Activated CD8-positive, alpha-beta memory T cell treated with anti-CD3 and anti-CD28 coated beads, Interleukin-2, amount 10 ng/mL, durations not matched to agents 7 days and 5 days (primary cell): ENCODE measurements around the gene HSPH1. TPM values are rescaled to one million over a fixed set of nuclear protein-coding genes. Genes with fewer than 3 reads are reported as not detected.
"Not testable (repeated sequence)": the region's sequence is repeated elsewhere in the genome, so short reads cannot be mapped to it uniquely, and the experiment has no call there.

Experiments used
- ATAC-seq: fragments of 150-1000 bp; cut with Tn5 transposase; one replicate; pipeline ENCODE4 v1.10.0; 2021; ENCODE audit warnings: moderate library complexity
- CTCF ChIA-PET: fragments of 350-600 bp; sonication (Branson Sonifier 250); formaldehyde crosslinking; loops from one replicate; lab custom pipeline; 2021; ENCODE audit warnings: antibody characterized with exemption; lab: Charles Lee
- DNase-seq: peaks from one replicate; pipeline ENCODE4 v3.0.0-alpha.2; 2020
- H3K27ac Mint-ChIP-seq: one replicate; pipeline ENCODE4 v1.8.0; 2021; ENCODE audit warnings: mild to moderate bottlenecking, mixed read lengths
- H3K27me3 Mint-ChIP-seq: one replicate; pipeline ENCODE4 v1.8.0; 2021; ENCODE audit warnings: mixed read lengths
- H3K36me3 Mint-ChIP-seq: one replicate; pipeline ENCODE4 v1.8.0; 2021; ENCODE audit warnings: mild to moderate bottlenecking, mixed read lengths
- H3K4me1 Mint-ChIP-seq: one replicate; pipeline ENCODE4 v1.8.0; 2021; ENCODE audit warnings: mixed read lengths
- H3K4me3 Mint-ChIP-seq: one replicate; pipeline ENCODE4 v1.8.0; 2021; ENCODE audit warnings: mild to moderate bottlenecking, moderate library complexity, mixed read lengths
- H3K9me3 Mint-ChIP-seq: one replicate; pipeline ENCODE4 v1.8.0; 2022; ENCODE audit warnings: low read depth, mixed read lengths
- total RNA-seq, 2 experiments: library from RNA; stranded (reverse); gene quantifications; one replicate each; pipeline ENCODE4 v1.2.3, GENCODE V29; 2021

The HSPH1 gene
- total RNA-seq, 2 experiments from 2014 or later = 141 to 202 TPM

- no peak overlapping the region for H3K4me3 Mint-ChIP-seq
- DNase-seq = no peak
- H3K4me1 Mint-ChIP-seq = peaks cover 11% of the 10 kb centered on the region
- H3K27ac Mint-ChIP-seq = no peak overlapping the region
- H3K9me3 Mint-ChIP-seq = no peaks in the 10 kb centered on the region
- no peak for ATAC-seq
- H3K36me3 Mint-ChIP-seq = no peaks in the 10 kb centered on the region
- peaks cover 73% of the 10 kb centered on the region for H3K27me3 Mint-ChIP-seq
- CTCF ChIA-PET = no interaction called here
Observed at GRCh38 chr13:31115616-31116015, 46.1 kb downstream of the HSPH1 start.

- no peak for DNase-seq
- peaks cover 65% of the 10 kb centered on the region for H3K27me3 Mint-ChIP-seq
Observed at GRCh38 chr13:31114641-31115040, 47.1 kb downstream of the HSPH1 start.

GRCh38 chr13:31111136-31111535 lies 50.6 kb downstream of the HSPH1 start:
- no peak for DNase-seq
- Mint-ChIP-seq H3K27me3 (peaks cover 33% of the 10 kb centered on the region), H3K4me3 (no peak overlapping the region), H3K36me3 (no peaks in the 10 kb centered on the region), H3K9me3 (no peaks in the 10 kb centered on the region), H3K4me1 (no peaks in the 10 kb centered on the region), H3K27ac (no peak overlapping the region)
- CTCF ChIA-PET = no interaction called here
- ATAC-seq = no peak

More at GRCh38 chr13:31114641-31115040, 47.1 kb downstream of the HSPH1 start:
- no peak overlapping the region for H3K27ac Mint-ChIP-seq
- peaks cover 4% of the 10 kb centered on the region for H3K4me1 Mint-ChIP-seq
- no peaks in the 10 kb centered on the region for H3K36me3 Mint-ChIP-seq
- no peaks in the 10 kb centered on the region for H3K9me3 Mint-ChIP-seq
- no peak overlapping the region for H3K4me3 Mint-ChIP-seq
- CTCF ChIA-PET = no interaction called here
- ATAC-seq = no peak

- no peak overlapping the region for H3K27ac Mint-ChIP-seq
- H3K36me3 Mint-ChIP-seq = no peaks in the 10 kb centered on the region
- DNase-seq (no peak), ATAC-seq (no peak)
- H3K4me3 Mint-ChIP-seq = no peak overlapping the region
- no peaks in the 10 kb centered on the region for H3K4me1 Mint-ChIP-seq
- H3K27me3 Mint-ChIP-seq = peaks cover 28% of the 10 kb centered on the region
- no peaks in the 10 kb centered on the region for H3K9me3 Mint-ChIP-seq
- CTCF ChIA-PET = no interaction called here
Observed at GRCh38 chr13:31110617-31111016, 51.1 kb downstream of the HSPH1 start.

- CTCF ChIA-PET = no interaction called here
- Mint-ChIP-seq H3K36me3 (no peaks in the 10 kb centered on the region), H3K4me3 (no peak overlapping the region), H3K27ac (no peak overlapping the region), H3K9me3 (no peaks in the 10 kb centered on the region), H3K27me3 (peaks cover 25% of the 10 kb centered on the region), H3K4me1 (no peaks in the 10 kb centered on the region)
- ATAC-seq (no peak), DNase-seq (no peak)
Observed at GRCh38 chr13:31110169-31110568, 51.5 kb downstream of the HSPH1 start.

- ATAC-seq (no peak), DNase-seq (no peak)
- no peaks in the 10 kb centered on the region for H3K36me3 Mint-ChIP-seq
- no peak overlapping the region for H3K27ac Mint-ChIP-seq
- CTCF ChIA-PET = interaction anchor here (1.0 kb wide), 1 partner anchor 129 kb away, joined by 4 read pairs; no protein-coding TSS in a partner anchor
- H3K4me1 Mint-ChIP-seq = no peaks in the 10 kb centered on the region
- no peaks in the 10 kb centered on the region for H3K9me3 Mint-ChIP-seq
- no peak overlapping the region for H3K4me3 Mint-ChIP-seq
- H3K27me3 Mint-ChIP-seq = peaks cover 22% of the 10 kb centered on the region
Observed at GRCh38 chr13:31107109-31107508, 54.6 kb downstream of the HSPH1 start.

GRCh38 chr13:31105856-31106255 lies 55.8 kb downstream of the HSPH1 start:
- H3K4me3 Mint-ChIP-seq = no peak overlapping the region
- ATAC-seq (no peak), DNase-seq (no peak)
- no peaks in the 10 kb centered on the region for H3K9me3 Mint-ChIP-seq
- H3K36me3 Mint-ChIP-seq = no peaks in the 10 kb centered on the region
- H3K27me3 Mint-ChIP-seq = peaks cover 30% of the 10 kb centered on the region
- H3K4me1 Mint-ChIP-seq = no peaks in the 10 kb centered on the region
- CTCF ChIA-PET = no interaction called here
- H3K27ac Mint-ChIP-seq = no peak overlapping the region

- CTCF ChIA-PET = no interaction called here
- DNase-seq (no peak), ATAC-seq (no peak)
- Mint-ChIP-seq H3K27me3 (peaks cover 36% of the 10 kb centered on the region), H3K9me3 (no peaks in the 10 kb centered on the region), H3K36me3 (no peaks in the 10 kb centered on the region), H3K4me1 (no peaks in the 10 kb centered on the region), H3K27ac (no peak overlapping the region), H3K4me3 (no peak overlapping the region)
Observed at GRCh38 chr13:31105020-31105795, 56.5 kb downstream of the HSPH1 start.

- CTCF ChIA-PET = interaction anchor here (0.5 to 1.6 kb wide), 2 partner anchors 8 to 176 kb away, joined by 4 read pairs; no protein-coding TSS in a partner anchor
- Mint-ChIP-seq H3K27ac (no peak overlapping the region), H3K4me1 (no peaks in the 10 kb centered on the region), H3K4me3 (no peak overlapping the region), H3K36me3 (no peaks in the 10 kb centered on the region), H3K27me3 (peaks cover 56% of the 10 kb centered on the region), H3K9me3 (no peaks in the 10 kb centered on the region)
- ATAC-seq (no peak), DNase-seq (no peak)
Observed at GRCh38 chr13:31102905-31103304, 58.8 kb downstream of the HSPH1 start.

GRCh38 chr13:31101472-31102170 lies 60.1 kb downstream of the HSPH1 start:
- ATAC-seq = no peak
- no peak overlapping the region for H3K27ac Mint-ChIP-seq
- H3K4me3 Mint-ChIP-seq = no peak overlapping the region
- no peak for DNase-seq
- no peaks in the 10 kb centered on the region for H3K36me3 Mint-ChIP-seq
- H3K27me3 Mint-ChIP-seq = peaks cover 65% of the 10 kb centered on the region
- H3K9me3 Mint-ChIP-seq = no peaks in the 10 kb centered on the region
- no peaks in the 10 kb centered on the region for H3K4me1 Mint-ChIP-seq
- CTCF ChIA-PET = interaction anchor here (1.3 kb wide), 1 partner anchor 17 kb away, joined by 3 read pairs; no protein-coding TSS in a partner anchor

- H3K4me3 Mint-ChIP-seq = no peak overlapping the region
- no peak for DNase-seq
- H3K36me3 Mint-ChIP-seq = no peaks in the 10 kb centered on the region
- peaks cover 67% of the 10 kb centered on the region for H3K27me3 Mint-ChIP-seq
- H3K4me1 Mint-ChIP-seq = no peaks in the 10 kb centered on the region
- H3K9me3 Mint-ChIP-seq = no peaks in the 10 kb centered on the region
- H3K27ac Mint-ChIP-seq = no peak overlapping the region
- ATAC-seq = no peak
- CTCF ChIA-PET = interaction anchor here (1.3 kb wide), 1 partner anchor 16 kb away, joined by 3 read pairs; no protein-coding TSS in a partner anchor
Observed at GRCh38 chr13:31100721-31101120, 61.0 kb downstream of the HSPH1 start.

GRCh38 chr13:31097911-31098434 lies 63.7 kb downstream of the HSPH1 start:
- H3K4me1 Mint-ChIP-seq, CTCF ChIA-PET, H3K4me3 Mint-ChIP-seq, DNase-seq, H3K9me3 Mint-ChIP-seq, H3K27ac Mint-ChIP-seq, H3K36me3 Mint-ChIP-seq, ATAC-seq: not testable (repeated sequence)
- peaks cover 68% of the 10 kb centered on the region for H3K27me3 Mint-ChIP-seq

GRCh38 chr13:31096654-31097302 lies 64.9 kb downstream of the HSPH1 start:
- Mint-ChIP-seq H3K36me3 (no peaks in the 10 kb centered on the region), H3K27me3 (peaks cover 66% of the 10 kb centered on the region), H3K4me3 (no peak overlapping the region), H3K4me1 (no peaks in the 10 kb centered on the region), H3K27ac (no peak overlapping the region), H3K9me3 (no peaks in the 10 kb centered on the region)
- CTCF ChIA-PET = no interaction called here
- ATAC-seq = no peak
- DNase-seq = no peak
